ENCODE results near the gene MSANTD1. TPM values are rescaled to one million over a fixed set of nuclear protein-coding genes. Genes with fewer than 3 reads are reported as not detected.

Gene MSANTD1
- total RNA-seq, 1 donor from 2014 or later = 1.6 TPM

- H3K36me3 ChIP-seq (ENCODE audit: insufficient read depth, low read length) = peaks cover 35% of the 10 kb centered on the region
- peaks cover 19% of the 10 kb centered on the region for H4K20me1 ChIP-seq (ENCODE audit: insufficient read depth, low read length)
- TF ChIP-seq EZH2 (IDR thresholded peaks at IDR 0.05; ENCODE audit: insufficient read depth, low read length) (no peak), CTCF (IDR thresholded peaks at IDR 0.05; ENCODE audit: insufficient read depth, low read depth, low read length) (no peak)
- Mint-ChIP-seq H3K4me3 (ENCODE audit: unreplicated experiment) (no peak overlapping the region), H3K4me1 (ENCODE audit: low read depth, unreplicated experiment) (peaks cover 15% of the 10 kb centered on the region), H3K36me3 (ENCODE audit: low read depth, unreplicated experiment) (peaks cover 34% of the 10 kb centered on the region), H3K9me3 (ENCODE audit: unreplicated experiment) (peaks cover 3% of the 10 kb centered on the region), H3K27me3 (ENCODE audit: low read depth, unreplicated experiment) (no peaks in the 10 kb centered on the region), H3K27ac (ENCODE audit: unreplicated experiment) (no peak overlapping the region)
- no peak overlapping the region for H2AFZ ChIP-seq (ENCODE audit: low read depth, low read length)
- no peak overlapping the region for H3K4me3 ChIP-seq (ENCODE audit: insufficient read depth, low read depth, low read length)
- no peak overlapping the region for H3K9ac ChIP-seq (ENCODE audit: low read length)
- H3K27me3 ChIP-seq (ENCODE audit: insufficient read depth, low read length) = no peaks in the 10 kb centered on the region
- no peaks in the 10 kb centered on the region for H3K4me1 ChIP-seq (ENCODE audit: insufficient read depth, low read length)
- DNase-seq (ENCODE audit: low read depth) (no peak), FAIRE-seq (no peak)
- no peak overlapping the region for H3K4me2 ChIP-seq (ENCODE audit: low read length)
- H3K79me2 ChIP-seq (ENCODE audit: insufficient read depth, low read length) = no peaks in the 10 kb centered on the region
- peaks cover 6% of the 10 kb centered on the region for H3K9me3 ChIP-seq (ENCODE audit: insufficient read depth, low read depth, low read length)
- H3K27ac ChIP-seq (ENCODE audit: low read depth, low read length) = no peak overlapping the region
Measured at GRCh38 chr4:3232001-3232400, 17.0 kb upstream of the MSANTD1 start.

DNA sequence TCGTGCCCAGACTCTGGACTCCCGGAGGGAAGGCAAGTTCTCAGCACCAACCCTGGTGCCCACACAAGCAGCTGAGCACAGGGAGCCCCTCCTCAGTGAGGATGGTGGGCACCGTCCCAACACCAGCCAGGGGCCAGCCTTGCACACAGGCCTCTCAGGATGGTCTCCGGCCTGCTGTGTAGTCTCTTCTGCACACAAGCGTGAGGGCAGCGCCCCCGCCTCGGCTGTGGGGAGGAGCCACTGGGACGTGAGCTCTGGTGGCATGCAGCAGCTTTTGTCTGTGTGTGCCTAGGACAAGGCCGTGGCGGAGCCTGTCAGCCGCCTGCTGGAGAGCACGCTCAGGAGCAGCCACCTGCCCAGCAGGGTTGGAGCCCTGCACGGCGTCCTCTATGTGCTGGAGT lies 16.1 kb upstream of the MSANTD1 start:
- no peak overlapping the region for H3K4me3 ChIP-seq (ENCODE audit: insufficient read depth, low read depth, low read length)
- Mint-ChIP-seq H3K27me3 (ENCODE audit: low read depth, unreplicated experiment) (no peaks in the 10 kb centered on the region), H3K36me3 (ENCODE audit: low read depth, unreplicated experiment) (peaks cover 36% of the 10 kb centered on the region), H3K4me3 (ENCODE audit: unreplicated experiment) (no peak overlapping the region), H3K27ac (ENCODE audit: unreplicated experiment) (no peak overlapping the region), H3K4me1 (ENCODE audit: low read depth, unreplicated experiment) (peaks cover 14% of the 10 kb centered on the region), H3K9me3 (ENCODE audit: unreplicated experiment) (peaks cover 3% of the 10 kb centered on the region)
- no peak for FAIRE-seq
- no peak overlapping the region for H2AFZ ChIP-seq (ENCODE audit: low read depth, low read length)
- peaks cover 19% of the 10 kb centered on the region for H4K20me1 ChIP-seq (ENCODE audit: insufficient read depth, low read length)
- H3K4me1 ChIP-seq (ENCODE audit: insufficient read depth, low read length) = no peaks in the 10 kb centered on the region
- H3K4me2 ChIP-seq (ENCODE audit: low read length) = no peak overlapping the region
- no peak for DNase-seq (ENCODE audit: low read depth)
- TF ChIP-seq CTCF (IDR thresholded peaks at IDR 0.05; ENCODE audit: insufficient read depth, low read depth, low read length) = no peak
- no peak overlapping the region for H3K9ac ChIP-seq (ENCODE audit: low read length)
- no peaks in the 10 kb centered on the region for H3K79me2 ChIP-seq (ENCODE audit: insufficient read depth, low read length)
- no peaks in the 10 kb centered on the region for H3K27me3 ChIP-seq (ENCODE audit: insufficient read depth, low read length)
- peaks cover 6% of the 10 kb centered on the region for H3K9me3 ChIP-seq (ENCODE audit: insufficient read depth, low read depth, low read length)
- peaks cover 35% of the 10 kb centered on the region for H3K36me3 ChIP-seq (ENCODE audit: insufficient read depth, low read length)
- no peak overlapping the region for H3K27ac ChIP-seq (ENCODE audit: low read depth, low read length)

- FAIRE-seq (no peak), DNase-seq (ENCODE audit: low read depth) (no peak)
- peaks cover 36% of the 10 kb centered on the region for H3K36me3 Mint-ChIP-seq (ENCODE audit: low read depth, unreplicated experiment)
- no peaks in the 10 kb centered on the region for H3K27me3 ChIP-seq (ENCODE audit: insufficient read depth, low read length)
- H3K4me3 ChIP-seq (ENCODE audit: insufficient read depth, low read depth, low read length) = no peak overlapping the region
- H3K4me1 Mint-ChIP-seq (ENCODE audit: low read depth, unreplicated experiment) = peaks cover 9% of the 10 kb centered on the region
- no peaks in the 10 kb centered on the region for H3K79me2 ChIP-seq (ENCODE audit: insufficient read depth, low read length)
- peak overlapping the region; percentile 60 for H3K27ac Mint-ChIP-seq (ENCODE audit: unreplicated experiment)
- H2AFZ ChIP-seq (ENCODE audit: low read depth, low read length) = no peak overlapping the region
- peaks cover 19% of the 10 kb centered on the region for H4K20me1 ChIP-seq (ENCODE audit: insufficient read depth, low read length)
- peaks cover 6% of the 10 kb centered on the region for H3K9me3 ChIP-seq (ENCODE audit: insufficient read depth, low read depth, low read length)
- TF ChIP-seq EZH2 (IDR thresholded peaks at IDR 0.05; ENCODE audit: insufficient read depth, low read length) = no peak
- no peak for TF ChIP-seq CTCF (IDR thresholded peaks at IDR 0.05; ENCODE audit: insufficient read depth, low read depth, low read length)
- H3K36me3 ChIP-seq (ENCODE audit: insufficient read depth, low read length) = peaks cover 35% of the 10 kb centered on the region
- H3K4me1 ChIP-seq (ENCODE audit: insufficient read depth, low read length) = no peaks in the 10 kb centered on the region
- H3K4me3 Mint-ChIP-seq (ENCODE audit: unreplicated experiment) = no peak overlapping the region
- no peak overlapping the region for H3K9ac ChIP-seq (ENCODE audit: low read length)
- no peak overlapping the region for H3K4me2 ChIP-seq (ENCODE audit: low read length)
- peaks cover 3% of the 10 kb centered on the region for H3K9me3 Mint-ChIP-seq (ENCODE audit: unreplicated experiment)
- H3K27me3 Mint-ChIP-seq (ENCODE audit: low read depth, unreplicated experiment) = no peaks in the 10 kb centered on the region
- H3K27ac ChIP-seq (ENCODE audit: low read depth, low read length) = no peak overlapping the region
Measured at GRCh38 chr4:3233391-3234071, 15.4 kb upstream of the MSANTD1 start.
